ENCODE measurements around the gene SPATA31D3. TPM values are rescaled to one million over a fixed set of nuclear protein-coding genes. Genes with fewer than 3 reads are reported as not detected.

SPATA31D3 gene
- total RNA-seq, 4 donors from 2014 or later, result 0.06 TPM; not detected in 3

DNA sequence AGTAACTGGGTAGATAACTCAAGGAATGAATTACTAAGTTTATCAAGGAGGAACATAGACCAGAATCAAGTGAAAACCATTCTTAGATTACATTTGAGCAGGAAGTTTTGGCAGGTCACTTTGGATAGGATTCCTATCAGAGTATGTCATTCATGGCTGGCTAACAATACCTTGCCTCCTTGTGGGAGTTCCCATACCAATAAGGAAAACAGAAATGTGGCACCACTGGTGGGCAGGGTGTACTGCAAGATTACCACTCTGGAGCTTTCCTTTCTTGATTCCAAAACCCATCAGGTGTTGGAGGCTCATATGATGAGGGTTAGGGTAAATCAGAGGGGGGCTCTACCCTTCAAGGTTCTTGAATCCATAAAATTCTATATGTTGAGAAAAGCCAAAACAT is 26.7 kb downstream of the SPATA31D3 start:
- H3K27ac ChIP-seq (replicated peaks in 1 of 4), result no peak overlapping the region
- DNase-seq (ENCODE audit: extremely low spot score), result no peak
- no peak overlapping the region for H3K4me3 ChIP-seq
- H3K27me3 ChIP-seq, result no peaks in the 10 kb centered on the region
- no peak for TF ChIP-seq EP300 (IDR thresholded peaks at IDR 0.05)
- H3K36me3 ChIP-seq, result no peaks in the 10 kb centered on the region
- H3K9me3 ChIP-seq, result peaks cover 0 to 5% (median 0%) of the 10 kb centered on the region in 4 donors
- H3K4me1 ChIP-seq, result no peaks in the 10 kb centered on the region
- intact Hi-C loops (cut with DNase I), result no loop called here

DNA sequence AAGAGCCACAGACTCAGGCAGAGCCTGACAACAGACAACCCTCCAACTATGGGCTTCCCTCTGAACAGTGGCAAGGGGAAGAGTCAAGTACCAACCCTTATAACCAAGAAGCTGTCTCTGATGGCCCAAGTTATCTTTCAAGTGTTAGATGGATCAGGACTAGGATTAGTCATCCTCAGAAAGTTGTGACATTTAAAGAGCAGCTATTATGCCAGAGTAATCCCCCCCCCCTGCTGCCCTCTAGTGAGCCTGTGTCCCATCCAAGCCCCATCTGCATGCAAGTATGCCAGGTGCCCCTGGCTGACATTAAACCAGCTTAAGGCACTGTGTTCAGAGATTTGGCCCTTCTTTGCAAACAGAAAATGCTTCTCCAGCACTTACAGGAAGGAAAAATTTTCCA is 28.4 kb downstream of the SPATA31D3 start:
- no peaks in the 10 kb centered on the region for H3K36me3 ChIP-seq
- no peak overlapping the region for H3K27ac ChIP-seq (replicated peaks in 1 of 4)
- H3K9me3 ChIP-seq, result peaks cover 0 to 5% (median 0%) of the 10 kb centered on the region in 4 donors
- H3K4me3 ChIP-seq, result no peak overlapping the region
- intact Hi-C loops (cut with DNase I), result no loop called here
- H3K27me3 ChIP-seq, result no peaks in the 10 kb centered on the region
- TF ChIP-seq, protein P1, sequence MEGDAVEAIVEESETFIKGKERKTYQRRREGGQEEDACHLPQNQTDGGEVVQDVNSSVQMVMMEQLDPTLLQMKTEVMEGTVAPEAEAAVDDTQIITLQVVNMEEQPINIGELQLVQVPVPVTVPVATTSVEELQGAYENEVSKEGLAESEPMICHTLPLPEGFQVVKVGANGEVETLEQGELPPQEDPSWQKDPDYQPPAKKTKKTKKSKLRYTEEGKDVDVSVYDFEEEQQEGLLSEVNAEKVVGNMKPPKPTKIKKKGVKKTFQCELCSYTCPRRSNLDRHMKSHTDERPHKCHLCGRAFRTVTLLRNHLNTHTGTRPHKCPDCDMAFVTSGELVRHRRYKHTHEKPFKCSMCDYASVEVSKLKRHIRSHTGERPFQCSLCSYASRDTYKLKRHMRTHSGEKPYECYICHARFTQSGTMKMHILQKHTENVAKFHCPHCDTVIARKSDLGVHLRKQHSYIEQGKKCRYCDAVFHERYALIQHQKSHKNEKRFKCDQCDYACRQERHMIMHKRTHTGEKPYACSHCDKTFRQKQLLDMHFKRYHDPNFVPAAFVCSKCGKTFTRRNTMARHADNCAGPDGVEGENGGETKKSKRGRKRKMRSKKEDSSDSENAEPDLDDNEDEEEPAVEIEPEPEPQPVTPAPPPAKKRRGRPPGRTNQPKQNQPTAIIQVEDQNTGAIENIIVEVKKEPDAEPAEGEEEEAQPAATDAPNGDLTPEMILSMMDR (IDR thresholded peaks at IDR 0.05), result no peak
- TF ChIP-seq EP300 (IDR thresholded peaks at IDR 0.05) (no peak), POLR2A (IDR thresholded peaks at IDR 0.05; ENCODE audit: low read depth) (no peak), POLR2AphosphoS5 (IDR thresholded peaks at IDR 0.05) (no peak)
- DNase-seq (ENCODE audit: extremely low spot score), result no peak
- H3K4me1 ChIP-seq, result no peaks in the 10 kb centered on the region

DNA sequence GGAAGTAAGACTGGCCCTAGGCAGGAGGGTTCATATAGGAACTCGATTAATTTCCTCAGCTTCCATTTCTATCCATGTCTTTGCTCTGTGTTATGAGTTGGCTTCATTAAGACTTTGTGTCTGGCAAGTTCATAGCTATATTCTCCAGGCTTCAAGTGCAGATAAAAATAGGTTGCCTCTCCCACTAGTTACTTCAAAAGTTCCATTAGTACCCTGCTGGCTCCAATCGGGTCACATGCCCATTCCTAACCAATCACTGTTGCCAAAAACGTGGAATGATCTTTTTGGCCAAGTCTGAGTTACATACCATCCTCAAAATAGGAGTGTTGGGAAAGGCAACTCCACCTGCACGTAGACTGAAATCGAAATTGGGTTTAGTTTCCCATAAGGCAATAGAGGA is 31.5 kb downstream of the SPATA31D3 start:
- no peaks in the 10 kb centered on the region for H3K27me3 ChIP-seq
- no peaks in the 10 kb centered on the region for H3K36me3 ChIP-seq
- peaks cover 0 to 5% (median 0%) of the 10 kb centered on the region in 4 donors for H3K9me3 ChIP-seq
- no peak overlapping the region for H3K4me3 ChIP-seq
- 76% methylated on average over 5 of the region's 5 CpGs for WGBS
- DNase-seq (ENCODE audit: extremely low spot score), result no peak
- no peak for TF ChIP-seq EP300 (IDR thresholded peaks at IDR 0.05)
- TF ChIP-seq POLR2A (IDR thresholded peaks at IDR 0.05; ENCODE audit: low read depth), result no peak
- TF ChIP-seq, protein P1 (IDR thresholded peaks at IDR 0.05), result no peak
- no peak for TF ChIP-seq POLR2AphosphoS5 (IDR thresholded peaks at IDR 0.05)
- H3K4me1 ChIP-seq, result no peaks in the 10 kb centered on the region
- H3K27ac ChIP-seq (replicated peaks in 1 of 4), result no peak overlapping the region
- intact Hi-C loops (cut with DNase I), result no loop called here

DNA sequence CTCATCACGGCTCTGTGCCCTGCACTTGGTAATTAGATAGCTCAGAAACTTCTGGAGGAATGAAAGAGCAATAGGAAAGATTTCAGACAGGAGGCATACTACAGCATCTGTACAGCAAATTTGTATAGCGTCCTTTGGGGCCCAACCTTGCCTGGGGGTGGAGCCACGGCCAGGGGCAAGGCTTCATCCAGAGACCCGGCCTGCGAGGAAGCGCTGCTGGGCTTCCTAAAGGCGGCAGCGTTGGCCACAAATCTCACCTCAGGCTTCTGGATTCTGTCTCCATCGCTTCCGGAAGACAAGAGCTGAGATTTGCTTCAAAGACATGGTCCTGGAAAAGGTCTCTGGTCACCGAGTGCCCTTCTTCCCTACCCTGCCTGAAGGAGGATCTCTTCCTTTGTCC is 33.1 kb downstream of the SPATA31D3 start:
- intact Hi-C loops (cut with DNase I), result no loop called here
- DNase-seq (ENCODE audit: extremely low spot score), result no peak
- 96% methylated on average over 11 of the region's 11 CpGs for WGBS
- H3K36me3 ChIP-seq, result no peaks in the 10 kb centered on the region
- no peak overlapping the region for H3K4me3 ChIP-seq
- H3K27ac ChIP-seq (replicated peaks in 1 of 4), result no peak overlapping the region
- TF ChIP-seq POLR2AphosphoS5 (IDR thresholded peaks at IDR 0.05), result no peak
- H3K9me3 ChIP-seq, result peaks cover 0 to 5% (median 0%) of the 10 kb centered on the region in 4 donors
- H3K27me3 ChIP-seq, result no peaks in the 10 kb centered on the region
- H3K4me1 ChIP-seq, result no peaks in the 10 kb centered on the region

DNA sequence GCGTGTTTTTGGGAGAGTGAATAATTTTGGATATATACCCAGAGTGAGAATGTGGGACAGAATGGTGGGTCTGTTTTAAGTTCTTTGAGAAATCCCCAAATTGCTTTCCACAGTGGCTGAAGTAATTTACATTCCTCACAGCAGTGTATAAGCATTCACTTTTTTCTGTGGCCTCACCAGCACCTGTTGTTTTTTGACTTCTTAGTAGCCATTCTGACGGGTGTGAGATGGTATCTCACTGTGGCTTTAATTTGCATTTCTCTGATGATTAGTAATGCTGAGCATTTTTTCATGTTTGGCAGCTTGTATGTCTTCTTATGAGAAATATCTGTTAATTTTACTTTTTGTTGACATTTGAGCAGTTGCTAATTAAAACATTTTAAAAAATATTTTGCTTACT is 35.9 kb downstream of the SPATA31D3 start:
- intact Hi-C loops (cut with DNase I), result no loop called here
- WGBS, result 85% methylated on average over 2 of the region's 2 CpGs

DNA sequence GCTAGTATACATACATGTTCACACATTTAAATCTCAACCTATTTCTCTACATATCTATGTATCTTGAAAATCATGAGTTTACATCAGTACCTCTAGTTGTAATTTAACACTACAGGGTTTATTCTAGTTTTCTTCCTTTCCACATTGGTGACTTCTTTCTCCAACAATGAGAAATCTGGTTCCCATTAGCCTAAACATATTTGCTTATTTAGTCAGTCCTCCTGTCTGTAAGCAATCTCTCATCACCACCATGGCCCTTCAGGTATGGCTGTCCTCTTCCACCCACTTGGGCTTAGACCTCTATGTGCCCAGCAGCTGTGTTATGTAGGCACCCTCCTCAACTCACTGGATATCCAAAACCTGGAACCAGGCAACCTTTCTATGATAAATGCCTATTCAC is 37.3 kb downstream of the SPATA31D3 start:
- Histone ChIP-seq H3K4me1 (no peaks in the 10 kb centered on the region), H3K4me3 (no peak overlapping the region), H3K36me3 (no peaks in the 10 kb centered on the region), H3K9me3 (no peaks in the 10 kb centered on the region), H3K27ac (replicated peaks in 1 of 4) (no peak overlapping the region), H3K27me3 (no peaks in the 10 kb centered on the region)
- intact Hi-C loops (cut with DNase I), result no loop called here
- no peak for DNase-seq (ENCODE audit: extremely low spot score)
- TF ChIP-seq POLR2A (IDR thresholded peaks at IDR 0.05; ENCODE audit: low read depth), result no peak

More for the DNA sequence above, 35.9 kb downstream of the SPATA31D3 start:
- TF ChIP-seq, protein P1 (IDR thresholded peaks at IDR 0.05), result no peak
- Histone ChIP-seq H3K27me3 (no peaks in the 10 kb centered on the region), H3K4me3 (no peak overlapping the region), H3K27ac (replicated peaks in 1 of 4) (no peak overlapping the region), H3K36me3 (no peaks in the 10 kb centered on the region), H3K4me1 (no peaks in the 10 kb centered on the region), H3K9me3 (no peaks in the 10 kb centered on the region)
- no peak for DNase-seq (ENCODE audit: extremely low spot score)

Data from esophagus muscularis mucosa (tissue), 4 donors.